Choroid plexus epithelial cell (primary cell): ENCODE results near the gene LHFPL6.
A peak's percentile ranks its signal among the peaks of the same experiment; 100 is the strongest.

Experiments used
- DNase-seq: peaks from one replicate; pipeline ENCODE4 v3.0.0-alpha.2; 2010; ENCODE audit warnings: low read depth
- H3K4me3 ChIP-seq: 2 replicates; pipeline ENCODE4 v1.5.1; 2011; ENCODE audit warnings: low read depth, mild to moderate bottlenecking, control low read depth, low read length, moderate library complexity
- TF ChIP-seq, protein P1 (sequence below): conservative IDR thresholded peaks from 2 replicates; pipeline ENCODE4 v1.5.1; 2011; ENCODE audit warnings: low read depth, mild to moderate bottlenecking, control low read depth, inconsistent platforms, low read length, moderate library complexity

The LHFPL6 gene

GRCh38 chr13:39623466-39623865, 20.5 kb upstream of the LHFPL6 start:
- no peak for DNase-seq
- TF ChIP-seq, protein P1, sequence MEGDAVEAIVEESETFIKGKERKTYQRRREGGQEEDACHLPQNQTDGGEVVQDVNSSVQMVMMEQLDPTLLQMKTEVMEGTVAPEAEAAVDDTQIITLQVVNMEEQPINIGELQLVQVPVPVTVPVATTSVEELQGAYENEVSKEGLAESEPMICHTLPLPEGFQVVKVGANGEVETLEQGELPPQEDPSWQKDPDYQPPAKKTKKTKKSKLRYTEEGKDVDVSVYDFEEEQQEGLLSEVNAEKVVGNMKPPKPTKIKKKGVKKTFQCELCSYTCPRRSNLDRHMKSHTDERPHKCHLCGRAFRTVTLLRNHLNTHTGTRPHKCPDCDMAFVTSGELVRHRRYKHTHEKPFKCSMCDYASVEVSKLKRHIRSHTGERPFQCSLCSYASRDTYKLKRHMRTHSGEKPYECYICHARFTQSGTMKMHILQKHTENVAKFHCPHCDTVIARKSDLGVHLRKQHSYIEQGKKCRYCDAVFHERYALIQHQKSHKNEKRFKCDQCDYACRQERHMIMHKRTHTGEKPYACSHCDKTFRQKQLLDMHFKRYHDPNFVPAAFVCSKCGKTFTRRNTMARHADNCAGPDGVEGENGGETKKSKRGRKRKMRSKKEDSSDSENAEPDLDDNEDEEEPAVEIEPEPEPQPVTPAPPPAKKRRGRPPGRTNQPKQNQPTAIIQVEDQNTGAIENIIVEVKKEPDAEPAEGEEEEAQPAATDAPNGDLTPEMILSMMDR: no peak
- H3K4me3 ChIP-seq: no peak overlapping the region

DNA sequence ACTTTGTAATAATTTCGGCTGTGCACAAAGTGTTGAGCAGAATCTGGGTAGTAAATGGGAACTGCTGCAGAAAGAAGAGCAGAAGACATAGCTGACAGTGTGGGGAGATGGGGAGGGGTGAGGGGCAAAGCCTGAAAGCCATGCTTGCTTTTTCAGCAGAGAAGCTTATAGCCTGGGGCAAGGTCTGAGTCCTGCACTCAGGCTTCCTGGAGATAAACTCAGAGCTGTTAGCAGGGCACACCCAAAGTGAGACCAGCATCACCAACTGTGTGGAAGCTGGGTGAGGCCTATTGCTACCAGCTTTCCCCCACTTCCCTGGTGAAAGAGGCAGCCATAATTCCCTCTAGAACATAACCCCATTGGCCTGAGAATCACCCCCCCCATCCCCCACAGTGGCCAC, 15.6 kb upstream of the LHFPL6 start:
- H3K4me3 ChIP-seq: no peak overlapping the region
- DNase-seq: no peak
- TF ChIP-seq, protein P1: no peak

DNA sequence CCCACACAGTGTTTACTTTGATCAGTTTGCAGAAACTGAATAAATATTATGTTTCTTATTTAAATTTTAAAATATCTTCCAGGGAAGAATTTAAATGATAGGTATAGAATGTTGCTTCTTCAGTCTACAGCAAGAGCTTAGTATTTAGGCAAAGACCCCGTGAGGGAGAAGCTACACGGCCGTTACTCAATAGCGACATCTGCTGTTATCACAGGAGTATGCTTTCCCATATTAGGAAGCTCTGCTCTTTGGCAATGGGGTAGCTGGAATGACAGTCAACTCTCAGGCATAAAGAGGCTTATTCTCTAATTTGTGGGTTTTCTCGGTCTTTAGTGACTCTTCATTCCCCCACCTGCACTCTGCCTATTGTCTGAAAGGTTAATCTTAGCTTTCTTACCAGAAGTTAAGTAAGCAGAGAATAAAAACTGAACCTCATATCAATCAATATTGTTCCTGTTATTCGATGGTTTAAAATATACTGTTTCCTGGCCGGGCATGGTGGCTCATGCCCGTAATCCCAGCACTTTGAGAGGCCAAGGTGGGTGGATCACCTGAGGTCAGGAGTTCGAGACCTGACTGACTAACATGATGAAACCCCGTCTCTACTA, 13.2 kb upstream of the LHFPL6 start:
- H3K4me3 ChIP-seq: no peak overlapping the region
- DNase-seq: peak; percentile 88
- TF ChIP-seq, protein P1: peak; percentile 98

GRCh38 chr13:39612023-39612637, 9.1 kb upstream of the LHFPL6 start:
- H3K4me3 ChIP-seq: no peak overlapping the region
- TF ChIP-seq, protein P1: peak; percentile 74
- DNase-seq: peak; percentile 91

- TF ChIP-seq, protein P1: no peak
- H3K4me3 ChIP-seq: no peak overlapping the region
- no peak for DNase-seq
Observed at GRCh38 chr13:39607876-39608275, 4.9 kb upstream of the LHFPL6 start.

DNA sequence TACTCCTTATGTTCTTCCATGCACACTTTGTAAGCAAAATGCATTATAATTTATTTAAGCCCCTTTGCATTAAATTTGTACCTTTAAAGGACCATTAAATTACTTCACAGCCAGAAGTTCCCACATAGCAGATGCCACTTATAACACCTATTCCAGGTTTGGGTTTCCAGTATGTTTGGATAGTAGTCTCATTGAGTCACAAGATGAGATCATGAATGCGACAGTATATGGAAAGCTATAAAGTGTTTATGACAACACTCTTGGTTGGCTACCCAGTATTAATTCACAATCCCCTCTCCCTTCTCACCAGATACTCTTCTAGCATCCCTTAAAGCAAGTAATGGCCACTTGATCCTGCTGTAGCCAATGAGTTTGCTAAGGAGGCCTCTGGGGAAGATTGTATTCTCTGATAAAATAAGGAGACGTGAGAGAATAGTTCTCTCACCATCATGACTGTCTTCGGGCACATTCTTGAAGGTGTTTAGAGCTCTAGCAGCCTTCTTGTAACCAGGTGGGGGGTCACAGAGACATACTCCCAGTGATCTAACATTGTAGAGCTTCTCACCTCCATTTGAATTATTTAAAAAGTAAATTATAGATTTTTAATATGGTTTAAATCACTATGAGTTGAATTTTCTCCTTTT, 2.8 kb upstream of the LHFPL6 start:
- H3K4me3 ChIP-seq: no peak overlapping the region
- TF ChIP-seq, protein P1: no peak
- no peak for DNase-seq
